Neuron (in vitro differentiated cells): Measurements from ENCODE around the gene CCDC138.
A peak's percentile ranks its signal among the peaks of the same experiment; 100 is the strongest.
"Not testable (repeated sequence)": the region's sequence is repeated elsewhere in the genome, so short reads cannot be mapped to it uniquely, and the experiment has no call there.

Source experiments
- H2AFZ ChIP-seq: one replicate; pipeline ENCODE4 v1.6.1; 2013; ENCODE audit warnings: low read depth, mild to moderate bottlenecking, inconsistent platforms, low read length, moderate library complexity
- H3K27me3 ChIP-seq: one replicate; pipeline ENCODE4 v1.6.1; 2013; ENCODE audit warnings: low read length; ENCODE audit not compliant: insufficient read depth
- H3K36me3 ChIP-seq: one replicate; pipeline ENCODE4 v1.6.1; 2013; ENCODE audit warnings: low read length; ENCODE audit not compliant: insufficient read depth
- H3K4me1 ChIP-seq: one replicate; pipeline ENCODE4 v1.6.1; 2013; ENCODE audit warnings: low read length; ENCODE audit not compliant: insufficient read depth
- H3K4me3 ChIP-seq: 2 replicates; pipeline ENCODE4 v1.5.1; 2013; ENCODE audit warnings: mild to moderate bottlenecking, low read length, moderate library complexity
- H3K9me3 ChIP-seq: one replicate; pipeline ENCODE4 v1.6.1; 2013; ENCODE audit warnings: low read length

The CCDC138 gene, protein sequence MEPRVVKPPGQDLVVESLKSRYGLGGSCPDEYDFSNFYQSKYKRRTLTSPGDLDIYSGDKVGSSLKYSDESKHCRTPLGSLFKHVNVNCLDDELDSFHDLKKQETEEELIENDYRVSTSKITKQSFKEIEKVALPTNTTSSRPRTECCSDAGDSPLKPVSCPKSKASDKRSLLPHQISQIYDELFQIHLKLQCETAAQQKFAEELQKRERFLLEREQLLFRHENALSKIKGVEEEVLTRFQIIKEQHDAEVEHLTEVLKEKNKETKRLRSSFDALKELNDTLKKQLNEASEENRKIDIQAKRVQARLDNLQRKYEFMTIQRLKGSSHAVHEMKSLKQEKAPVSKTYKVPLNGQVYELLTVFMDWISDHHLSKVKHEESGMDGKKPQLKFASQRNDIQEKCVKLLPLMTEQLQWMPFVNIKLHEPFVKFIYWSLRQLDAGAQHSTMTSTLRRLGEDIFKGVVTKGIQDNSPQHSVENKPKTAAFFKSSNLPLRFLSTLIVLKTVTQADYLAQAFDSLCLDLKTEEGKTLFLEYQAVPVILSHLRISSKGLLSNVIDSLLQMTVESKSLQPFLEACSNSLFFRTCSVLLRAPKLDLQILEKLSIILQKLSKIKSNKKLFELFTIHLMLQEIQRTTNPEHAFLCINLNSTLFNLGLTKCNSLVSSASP

DNA sequence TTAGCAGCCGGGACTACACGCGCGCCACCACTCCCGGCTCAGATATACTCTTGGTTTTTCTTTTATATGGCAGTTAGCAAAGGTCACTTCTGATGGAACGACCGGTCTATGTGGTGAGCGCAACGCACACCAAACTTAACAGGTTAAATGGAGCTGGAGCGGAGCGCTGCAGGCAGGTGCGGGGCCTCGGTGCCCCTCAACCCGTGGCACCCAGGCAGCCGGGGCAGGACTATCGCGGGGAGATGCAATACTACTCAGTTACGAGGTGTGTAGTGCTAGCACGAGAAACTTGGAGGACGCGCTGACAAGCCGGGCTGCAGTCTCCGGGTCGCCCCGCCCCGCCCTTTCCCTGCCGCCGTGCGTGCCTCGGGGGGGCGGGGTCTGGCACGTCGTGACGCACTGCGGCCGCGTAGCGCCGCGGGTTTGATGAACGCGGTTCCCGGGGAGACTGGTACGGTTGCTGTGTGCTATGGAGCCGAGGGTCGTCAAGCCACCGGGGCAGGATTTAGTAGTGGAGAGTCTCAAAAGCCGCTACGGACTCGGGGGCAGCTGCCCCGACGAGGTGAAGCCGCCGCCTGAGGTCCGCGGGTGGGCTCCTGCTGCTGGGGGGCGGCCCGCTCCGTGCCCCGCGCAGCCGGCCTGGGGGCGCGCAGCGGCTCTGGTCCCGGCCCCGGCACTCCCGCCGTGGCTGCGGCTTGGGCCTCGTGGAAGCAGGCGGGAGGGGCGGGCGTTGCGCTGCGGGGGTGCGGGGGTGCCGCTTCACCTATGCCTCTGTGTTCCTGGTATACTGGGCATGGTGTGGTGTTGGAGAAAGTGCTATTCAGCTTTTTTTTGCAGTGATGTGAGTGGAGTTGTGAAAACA is at the start of gene CCDC138:
Gene CCDC138, plus strand, starts transcription at position 418 of the 862 bp plus-strand sequence. Its CDS starts 52 bp downstream, at position 470.
- peaks cover 45% of the 10 kb centered on the region for H3K36me3 ChIP-seq
- H3K4me1 ChIP-seq = peaks cover 14% of the 10 kb centered on the region
- no peaks in the 10 kb centered on the region for H3K9me3 ChIP-seq
- H3K4me3 ChIP-seq = peak within 1 kb of the TSS; percentile 84
- H3K27me3 ChIP-seq = no peaks in the 10 kb centered on the region
- H2AFZ ChIP-seq = peak within 1 kb of the TSS; percentile 60

DNA sequence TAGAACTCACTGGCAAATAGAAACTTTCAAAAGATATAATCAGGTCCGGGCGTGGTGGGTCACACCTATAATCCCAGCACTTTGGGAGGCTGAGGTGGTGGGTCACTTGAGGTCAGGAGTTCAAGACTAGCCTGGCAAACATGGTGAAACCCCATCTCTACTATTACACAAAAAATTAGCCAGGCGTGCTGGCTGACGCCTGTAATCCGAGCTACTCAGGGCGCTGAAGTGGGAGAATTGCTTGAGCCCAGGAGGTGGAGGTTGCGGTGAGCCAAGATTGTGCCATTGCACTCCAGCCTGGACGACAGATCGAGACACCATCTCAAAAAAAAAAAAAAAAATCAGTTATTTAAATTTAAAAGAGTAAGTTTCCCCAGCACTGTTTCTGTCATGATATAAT is 28.6 kb upstream of the CCDC138 start:
- not testable (repeated sequence) for H3K9me3 ChIP-seq, H3K4me3 ChIP-seq, H3K4me1 ChIP-seq, H3K27me3 ChIP-seq, H2AFZ ChIP-seq
- H3K36me3 ChIP-seq = peaks cover 16% of the 10 kb centered on the region

DNA sequence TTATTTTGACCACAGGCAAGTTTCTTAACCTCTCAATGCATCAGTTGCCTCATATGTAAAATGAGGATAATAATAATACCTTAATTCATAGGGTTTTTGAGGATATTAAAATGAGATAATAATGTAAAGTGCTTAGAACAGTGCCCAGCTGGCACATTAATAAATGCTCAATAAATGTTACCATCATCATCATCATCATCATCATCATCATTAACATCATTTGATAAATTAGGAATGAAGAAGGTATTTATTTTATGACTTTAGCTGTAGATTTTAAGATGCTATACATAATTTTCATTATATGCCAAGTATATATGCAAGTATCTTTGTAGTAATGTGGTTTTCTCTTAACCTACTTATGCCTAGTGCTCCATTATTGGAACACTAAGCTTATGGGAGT is 24.0 kb upstream of the CCDC138 start:
- not testable (repeated sequence) for H2AFZ ChIP-seq, H3K4me3 ChIP-seq, H3K4me1 ChIP-seq, H3K27me3 ChIP-seq, H3K9me3 ChIP-seq
- peaks cover 38% of the 10 kb centered on the region for H3K36me3 ChIP-seq

DNA sequence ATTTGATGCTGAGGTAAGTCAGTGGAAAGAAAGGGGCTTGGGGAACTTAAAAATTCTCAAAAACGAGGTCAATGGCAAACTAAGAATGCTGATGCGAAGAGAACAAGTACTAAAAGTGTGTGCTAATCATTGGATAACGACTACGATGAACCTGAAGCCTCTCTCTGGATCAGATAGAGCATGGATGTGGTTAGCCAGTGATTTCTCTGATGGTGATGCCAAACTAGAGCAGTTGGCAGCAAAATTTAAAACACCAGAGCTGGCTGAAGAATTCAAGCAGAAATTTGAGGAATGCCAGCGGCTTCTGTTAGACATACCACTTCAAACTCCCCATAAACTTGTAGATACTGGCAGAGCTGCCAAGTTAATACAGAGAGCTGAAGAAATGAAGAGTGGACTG is 19.9 kb upstream of the CCDC138 start:
- H3K4me3 ChIP-seq, H3K4me1 ChIP-seq, H3K27me3 ChIP-seq, H2AFZ ChIP-seq, H3K9me3 ChIP-seq: not testable (repeated sequence)
- H3K36me3 ChIP-seq = peaks cover 43% of the 10 kb centered on the region

DNA sequence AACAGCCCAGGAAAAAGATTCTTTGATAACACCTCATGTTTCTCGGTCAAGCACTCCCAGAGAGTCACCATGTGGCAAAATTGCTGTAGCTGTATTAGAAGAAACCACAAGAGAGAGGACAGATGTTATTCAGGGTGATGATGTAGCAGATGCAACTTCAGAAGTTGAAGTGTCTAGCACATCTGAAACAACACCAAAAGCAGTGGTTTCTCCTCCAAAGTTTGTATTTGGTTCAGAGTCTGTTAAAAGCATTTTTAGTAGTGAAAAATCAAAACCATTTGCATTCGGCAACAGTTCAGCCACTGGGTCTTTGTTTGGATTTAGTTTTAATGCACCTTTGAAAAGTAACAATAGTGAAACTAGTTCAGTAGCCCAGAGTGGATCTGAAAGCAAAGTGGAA is 18.7 kb upstream of the CCDC138 start:
- not testable (repeated sequence) for H3K27me3 ChIP-seq, H3K9me3 ChIP-seq, H2AFZ ChIP-seq, H3K4me3 ChIP-seq, H3K4me1 ChIP-seq
- peaks cover 52% of the 10 kb centered on the region for H3K36me3 ChIP-seq

DNA sequence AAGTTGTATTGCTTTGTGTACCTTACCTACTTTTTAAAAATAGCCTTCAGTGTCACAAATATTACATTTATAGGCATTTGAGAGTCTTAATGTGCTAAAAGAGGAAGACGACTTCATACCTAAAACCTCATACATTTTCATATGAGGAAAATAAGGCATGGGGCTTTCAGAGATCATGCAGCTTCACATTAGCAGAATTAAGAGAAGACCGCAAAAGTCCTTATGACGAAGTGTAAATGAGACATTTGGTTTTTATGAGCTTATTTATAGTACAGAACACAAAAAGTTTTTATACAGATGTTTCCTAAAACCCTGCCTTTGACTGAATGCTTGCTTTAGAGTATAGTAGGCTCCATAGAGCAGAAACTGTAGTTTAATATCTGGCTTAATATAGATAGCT is 10.1 kb upstream of the CCDC138 start:
- H2AFZ ChIP-seq = no peak overlapping the region
- H3K4me1 ChIP-seq = no peaks in the 10 kb centered on the region
- no peaks in the 10 kb centered on the region for H3K9me3 ChIP-seq
- no peaks in the 10 kb centered on the region for H3K27me3 ChIP-seq
- H3K36me3 ChIP-seq = peaks cover 69% of the 10 kb centered on the region
- H3K4me3 ChIP-seq = no peak overlapping the region

DNA sequence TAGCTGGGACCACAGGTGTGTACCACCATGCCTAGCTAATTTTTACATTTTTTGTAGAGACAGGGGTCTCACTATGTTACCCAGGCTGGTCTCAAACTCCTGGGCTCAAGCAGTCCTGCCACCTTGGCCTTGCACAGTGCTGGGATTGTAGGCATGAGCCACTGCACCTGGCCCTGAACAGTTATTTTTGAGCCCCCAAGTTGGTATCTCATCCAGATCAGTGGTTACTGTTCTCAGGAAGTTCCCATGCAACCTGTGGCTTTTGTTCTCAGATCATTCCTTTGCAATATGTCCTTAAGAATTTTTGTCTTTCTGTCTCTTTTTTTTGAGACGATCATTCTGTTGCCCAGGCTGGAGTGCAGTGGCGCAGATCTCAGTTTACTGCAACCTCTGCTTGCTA is 7.7 kb upstream of the CCDC138 start:
- H3K36me3 ChIP-seq = peaks cover 68% of the 10 kb centered on the region
- no peaks in the 10 kb centered on the region for H3K9me3 ChIP-seq
- H3K4me3 ChIP-seq = no peak overlapping the region
- no peak overlapping the region for H2AFZ ChIP-seq
- no peaks in the 10 kb centered on the region for H3K27me3 ChIP-seq
- no peaks in the 10 kb centered on the region for H3K4me1 ChIP-seq

DNA sequence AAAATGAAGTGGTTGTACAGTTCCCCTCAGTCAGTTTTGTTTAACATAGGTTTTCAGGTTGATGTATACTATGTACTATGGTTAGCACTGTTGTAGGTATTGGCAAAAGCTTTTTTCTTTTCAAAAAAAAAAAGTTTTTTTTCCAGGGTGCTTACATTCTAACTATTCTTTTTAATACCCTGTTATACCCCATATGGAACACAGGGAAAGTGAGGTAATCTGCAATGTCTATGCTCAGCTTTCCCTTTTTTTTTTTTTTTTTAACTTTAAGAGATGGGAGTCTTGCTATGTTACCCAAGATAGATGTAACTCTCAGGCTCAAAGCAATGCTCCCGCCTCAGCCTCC is 590 bp upstream of the CCDC138 start:
- H3K4me3 ChIP-seq = peak overlapping the region; percentile 84
- H2AFZ ChIP-seq = peak overlapping the region; percentile 60
- no peaks in the 10 kb centered on the region for H3K27me3 ChIP-seq
- peaks cover 45% of the 10 kb centered on the region for H3K36me3 ChIP-seq
- H3K4me1 ChIP-seq = peaks cover 14% of the 10 kb centered on the region
- H3K9me3 ChIP-seq = no peaks in the 10 kb centered on the region

DNA sequence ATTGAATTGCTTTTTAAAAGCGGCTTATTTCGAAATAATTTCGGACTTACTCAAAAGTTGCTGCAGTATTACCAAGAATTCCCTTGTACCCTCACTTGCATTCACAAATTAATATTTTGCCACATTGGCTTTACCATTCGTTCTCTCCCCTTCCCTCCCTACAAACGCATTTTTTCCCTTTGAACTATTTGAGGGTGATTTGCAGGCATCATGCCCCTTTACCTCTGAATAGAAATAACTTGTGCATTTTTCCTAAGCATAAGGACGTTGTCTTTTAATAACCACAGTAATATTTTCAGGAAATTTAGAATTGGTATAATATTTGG is 608 bp downstream of the CCDC138 start:
- no peaks in the 10 kb centered on the region for H3K27me3 ChIP-seq
- peak overlapping the region; percentile 84 for H3K4me3 ChIP-seq
- H3K9me3 ChIP-seq = no peaks in the 10 kb centered on the region
- H2AFZ ChIP-seq = peak overlapping the region; percentile 60
- peaks cover 14% of the 10 kb centered on the region for H3K4me1 ChIP-seq
- H3K36me3 ChIP-seq = peaks cover 45% of the 10 kb centered on the region

DNA sequence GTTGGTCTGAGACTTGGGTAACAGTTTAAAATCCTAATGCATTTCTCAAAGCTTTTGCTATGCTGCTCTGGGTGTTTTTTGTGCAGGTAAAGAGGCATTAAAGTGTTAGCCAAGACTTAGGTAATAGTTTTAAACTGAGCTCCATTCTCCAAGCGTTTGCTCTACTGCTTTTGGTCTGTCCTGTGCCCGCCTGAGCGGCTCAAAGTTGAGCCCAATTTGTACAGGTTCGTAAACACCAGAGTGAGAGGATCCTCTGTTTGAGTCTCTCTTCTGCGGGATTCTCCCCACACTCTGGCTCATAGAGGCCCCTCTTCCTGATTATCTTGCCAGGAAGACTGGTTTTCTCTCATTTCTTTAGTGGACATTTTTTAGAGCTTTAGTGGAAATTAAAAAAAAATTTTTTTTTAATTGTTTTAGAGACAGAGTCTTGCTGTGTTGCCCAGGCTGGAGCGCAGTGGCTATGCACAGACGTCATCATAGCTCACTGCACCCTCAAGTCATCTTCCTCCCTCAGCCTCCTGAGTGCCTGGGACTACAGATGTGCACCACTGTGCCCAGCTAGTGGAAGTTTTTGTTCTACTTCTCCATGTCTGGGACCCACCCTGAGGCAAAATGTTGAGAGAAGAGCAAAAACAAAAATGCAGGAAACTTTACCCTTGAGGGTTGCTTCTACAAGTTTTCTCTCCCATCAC is 16.6 kb downstream of the CCDC138 start:
- Histone ChIP-seq H3K9me3 (peaks cover 9% of the 10 kb centered on the region), H2AFZ (no peak overlapping the region), H3K4me1 (no peaks in the 10 kb centered on the region), H3K36me3 (peaks cover 59% of the 10 kb centered on the region), H3K27me3 (no peaks in the 10 kb centered on the region), H3K4me3 (no peak overlapping the region)

DNA sequence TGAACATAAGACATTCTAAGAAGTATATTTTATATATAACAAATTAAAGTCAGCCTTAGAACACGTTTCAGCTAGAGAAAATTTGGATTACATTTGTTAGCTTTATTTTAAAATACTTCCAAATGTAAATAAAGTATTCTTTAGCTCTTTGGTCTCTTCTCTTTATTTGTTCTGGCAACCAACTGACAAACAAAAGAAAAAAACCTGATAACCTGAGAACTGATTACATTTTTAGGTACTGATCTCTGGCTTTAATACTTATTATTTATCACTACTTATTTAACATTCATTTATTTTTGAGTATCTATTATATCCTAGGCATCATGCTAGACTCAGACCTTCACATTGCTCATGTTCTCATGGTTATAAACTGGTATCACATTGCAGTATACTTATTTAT is 18.5 kb downstream of the CCDC138 start:
- peaks cover 13% of the 10 kb centered on the region for H3K9me3 ChIP-seq
- peaks cover 56% of the 10 kb centered on the region for H3K36me3 ChIP-seq
- no peaks in the 10 kb centered on the region for H3K4me1 ChIP-seq
- no peaks in the 10 kb centered on the region for H3K27me3 ChIP-seq
- H3K4me3 ChIP-seq = no peak overlapping the region
- H2AFZ ChIP-seq = no peak overlapping the region

DNA sequence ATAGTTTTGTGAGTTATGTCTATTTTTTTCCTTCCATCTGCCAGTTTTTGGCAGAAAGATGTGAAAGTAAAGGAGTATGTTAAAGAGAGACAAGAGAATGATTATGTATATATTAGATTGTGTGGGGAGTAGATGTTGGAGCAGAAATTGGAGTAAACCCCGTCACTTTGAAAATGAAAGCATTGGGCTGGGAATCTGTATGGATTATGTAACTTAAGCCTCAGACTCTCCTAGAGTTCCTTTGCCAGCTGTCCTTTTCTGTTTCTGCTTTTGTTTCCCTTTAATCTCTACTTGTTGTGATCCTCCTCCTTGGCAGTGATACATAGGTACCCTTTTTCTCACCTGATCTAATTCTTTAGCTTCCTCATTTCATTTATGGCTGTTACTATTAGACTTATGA is 19.2 kb downstream of the CCDC138 start:
- no peak overlapping the region for H3K4me3 ChIP-seq
- H2AFZ ChIP-seq = no peak overlapping the region
- no peaks in the 10 kb centered on the region for H3K4me1 ChIP-seq
- peaks cover 53% of the 10 kb centered on the region for H3K36me3 ChIP-seq
- H3K27me3 ChIP-seq = no peaks in the 10 kb centered on the region
- peaks cover 13% of the 10 kb centered on the region for H3K9me3 ChIP-seq
